HG03378 (cell line): Measurements from ENCODE around the gene FASLG.

Experiments used
- ATAC-seq: cut with Tn5 transposase; IDR thresholded peaks from one replicate; pipeline ENCODE4 v1.9.1; 2021; ENCODE audit warnings: mild to moderate bottlenecking, moderate library complexity; ENCODE audit not compliant: unreplicated experiment

Gene FASLG

GRCh38 chr1:172642970-172643369 lies 15.9 kb upstream of the FASLG start:
- ATAC-seq, result no peak

- ATAC-seq, result no peak
These were observed 12.2 kb upstream of the FASLG start for GRCh38 chr1:172646653-172647052.

DNA sequence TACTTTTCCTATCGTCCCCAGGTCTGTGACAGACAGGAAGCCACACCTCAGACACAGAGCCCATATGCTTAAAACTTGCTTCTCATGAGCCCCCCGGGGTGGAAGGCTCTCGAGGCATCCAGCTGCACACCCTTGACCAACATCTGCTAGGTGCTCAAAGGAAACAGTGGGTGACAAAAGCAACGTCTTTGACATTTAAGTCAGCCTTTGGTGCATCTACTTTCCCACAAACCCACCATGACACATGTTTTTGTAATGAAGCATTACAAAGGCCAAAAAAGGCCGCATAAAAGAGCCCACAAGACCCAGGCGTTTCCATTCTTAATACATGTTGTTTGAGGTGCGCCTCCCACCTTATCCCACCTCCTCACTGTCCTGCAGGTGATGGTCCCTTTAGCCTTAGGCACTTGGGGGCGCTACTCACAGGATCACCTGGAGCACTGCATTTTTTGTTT lies 11.8 kb upstream of the FASLG start:
- no peak for ATAC-seq

- no peak for ATAC-seq
These were observed 10.9 kb upstream of the FASLG start for GRCh38 chr1:172647987-172648386.

- no peak for ATAC-seq
These were observed 8.3 kb upstream of the FASLG start for GRCh38 chr1:172650474-172651193.

DNA sequence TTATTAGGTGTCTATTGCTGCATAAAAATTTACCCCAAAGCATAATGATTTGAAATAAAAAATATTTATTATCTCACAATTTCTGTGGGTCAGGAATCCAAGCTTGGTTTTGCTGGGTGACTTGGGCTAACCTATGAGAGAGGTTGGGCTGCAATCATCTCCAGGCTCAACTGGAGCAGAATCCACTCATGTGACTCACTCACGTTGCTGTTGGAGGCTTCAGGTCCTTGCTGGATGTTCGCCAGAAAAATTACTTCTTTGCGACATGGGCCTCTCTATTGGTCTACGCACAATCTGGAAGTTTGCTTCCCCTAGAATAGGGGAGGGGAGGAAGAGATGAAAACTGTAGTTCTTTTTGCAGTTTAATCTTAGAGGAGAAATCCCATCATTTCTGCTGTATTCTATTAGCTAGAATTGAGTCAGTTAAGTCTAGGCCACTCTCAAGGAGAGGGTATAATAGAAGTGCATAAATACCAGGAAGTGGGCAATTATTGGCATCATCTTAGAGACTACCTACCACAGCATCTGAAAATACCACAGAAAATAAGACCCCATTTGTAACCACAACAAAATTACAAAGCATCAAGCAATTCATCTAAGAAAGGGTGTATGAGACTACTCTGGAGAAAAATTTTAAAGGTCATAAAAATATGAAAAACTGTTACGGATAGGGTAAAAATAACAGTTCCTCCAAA lies 5.7 kb upstream of the FASLG start:
- ATAC-seq, result no peak

DNA sequence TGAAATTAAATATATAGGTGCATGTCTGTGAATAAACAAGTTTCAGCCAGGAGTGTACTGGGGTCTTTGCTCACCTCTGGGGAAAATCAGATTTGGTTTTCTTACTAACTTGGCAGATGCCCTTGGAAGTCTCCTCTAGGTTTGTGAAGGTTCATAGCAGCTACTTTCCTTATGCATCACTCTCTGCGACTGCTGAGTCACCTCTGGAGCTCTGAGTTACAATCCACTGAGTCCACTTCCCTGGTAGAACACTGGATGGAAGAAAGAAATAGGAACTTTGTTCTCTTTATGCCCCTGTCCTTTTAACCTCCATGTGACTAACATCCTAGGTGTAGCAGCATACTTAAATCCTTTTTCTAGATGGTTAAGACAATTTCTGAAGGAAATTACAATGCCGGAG lies 4.4 kb upstream of the FASLG start:
- ATAC-seq, result no peak

GRCh38 chr1:172656576-172656975 lies 2.3 kb upstream of the FASLG start:
- no peak for ATAC-seq

DNA sequence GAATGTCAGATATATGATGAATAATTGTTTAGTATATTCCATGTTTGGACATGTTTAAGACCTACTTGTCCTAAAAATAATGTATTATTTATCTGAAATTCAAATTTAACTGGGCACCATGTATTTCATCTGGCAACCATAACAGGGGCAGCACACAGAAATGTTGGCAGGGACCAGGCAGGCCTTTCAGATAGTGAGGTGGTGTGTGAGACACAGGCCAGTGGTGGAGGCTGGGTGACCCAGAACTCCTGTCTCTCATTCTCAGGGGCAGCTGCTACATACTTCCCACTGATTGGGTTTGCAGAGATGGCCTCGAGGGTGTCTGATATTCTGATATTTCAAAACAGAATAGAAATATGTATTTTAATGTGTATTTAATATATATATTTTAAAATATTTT lies 1.3 kb upstream of the FASLG start:
- no peak for ATAC-seq

DNA sequence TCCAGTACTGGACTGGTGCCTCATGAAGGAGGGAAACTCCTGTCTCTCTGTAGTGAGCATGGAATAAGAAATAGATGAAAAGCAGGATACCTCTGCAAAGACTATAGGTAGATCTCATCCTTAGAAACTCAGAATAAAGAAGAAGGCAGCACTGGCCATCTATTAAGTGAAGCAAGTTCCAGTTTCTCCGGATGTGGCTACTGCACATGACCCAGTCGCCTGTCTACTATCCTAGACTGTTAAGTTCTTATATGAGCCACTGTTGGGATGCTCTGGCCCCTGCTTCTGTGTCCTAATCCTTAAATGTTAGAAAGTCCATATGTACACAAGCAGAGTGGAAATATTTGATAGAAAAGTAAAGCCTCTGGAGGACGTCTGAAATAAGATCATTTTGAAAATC lies 2.2 kb downstream of the FASLG start:
- no peak for ATAC-seq

DNA sequence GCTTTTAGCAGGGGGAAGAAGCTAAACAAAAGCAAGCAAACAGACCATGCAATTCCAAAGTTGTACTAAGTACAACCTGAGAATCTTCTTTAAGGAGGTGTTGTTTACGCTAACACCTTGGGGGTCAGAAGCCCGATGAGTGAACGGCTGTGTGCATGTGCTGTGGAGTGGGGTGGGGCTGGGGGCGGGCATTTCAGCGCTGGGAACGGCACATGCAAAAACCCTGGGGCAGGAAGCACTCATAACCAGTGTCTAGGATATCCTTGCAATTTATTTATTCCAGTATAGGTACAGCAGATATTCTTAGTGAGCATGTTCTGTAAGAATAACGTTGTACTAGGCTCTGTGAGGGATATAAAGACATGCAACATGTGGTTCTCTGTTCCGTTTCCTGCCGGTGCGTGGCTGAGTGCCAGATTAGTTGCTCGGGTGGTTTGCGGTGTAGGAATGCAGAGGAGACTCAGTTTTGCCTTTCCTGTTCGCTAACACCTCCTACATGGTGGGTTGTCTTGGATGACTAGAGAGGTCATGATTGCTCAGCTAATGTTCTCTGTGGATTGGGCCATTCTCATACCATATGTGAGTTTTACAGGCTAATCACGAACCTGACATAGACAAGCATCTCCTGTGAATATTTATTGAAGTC lies 3.7 kb downstream of the FASLG start:
- peak; percentile 93 for ATAC-seq

- no peak for ATAC-seq
These were observed 4.8 kb downstream of the FASLG start for GRCh38 chr1:172663732-172664131.

GRCh38 chr1:172668097-172668496 lies 9.2 kb downstream of the FASLG start:
- ATAC-seq, result no peak

GRCh38 chr1:172669011-172669410 lies 10.1 kb downstream of the FASLG start:
- ATAC-seq, result no peak

GRCh38 chr1:172670316-172670715 lies 11.4 kb downstream of the FASLG start:
- ATAC-seq, result no peak

DNA sequence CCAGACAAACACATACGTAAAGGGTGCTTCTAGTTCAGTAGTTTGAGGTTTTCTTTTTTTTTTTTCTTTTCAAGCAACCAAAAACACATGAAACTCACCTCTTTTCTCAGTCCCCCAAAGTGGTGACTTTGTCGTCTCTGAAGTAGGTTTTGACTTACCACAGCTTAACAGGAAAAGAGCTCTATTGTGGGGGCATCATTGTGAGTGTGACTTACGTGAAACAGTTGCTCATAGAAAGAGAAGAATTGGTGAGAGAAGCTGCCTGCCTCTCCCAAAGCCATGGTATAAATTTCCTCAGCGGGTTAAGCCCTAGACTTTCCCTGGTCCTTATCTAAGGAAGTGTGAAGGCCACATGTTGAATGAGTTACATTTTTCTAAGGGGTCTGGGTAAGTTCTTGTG lies 11.9 kb downstream of the FASLG start:
- no peak for ATAC-seq

DNA sequence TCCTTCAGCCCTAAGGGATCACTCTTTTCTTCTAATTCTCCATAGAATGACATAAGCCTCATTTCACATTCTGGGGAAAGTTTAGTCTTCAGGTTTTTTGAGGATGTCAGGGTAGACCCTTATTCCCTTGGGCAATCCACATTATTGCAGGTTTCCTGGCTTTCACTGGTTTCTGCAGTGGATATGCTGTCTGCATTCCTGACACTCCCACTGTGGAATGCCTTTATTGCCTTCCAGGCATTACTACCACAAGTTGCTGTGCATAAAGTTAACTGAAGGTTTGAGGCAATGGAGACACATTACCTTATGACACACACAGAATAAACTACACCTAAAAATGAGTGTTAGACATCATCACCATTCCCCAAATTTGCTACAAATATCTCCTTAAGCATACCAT lies 12.7 kb downstream of the FASLG start:
- ATAC-seq, result no peak

DNA sequence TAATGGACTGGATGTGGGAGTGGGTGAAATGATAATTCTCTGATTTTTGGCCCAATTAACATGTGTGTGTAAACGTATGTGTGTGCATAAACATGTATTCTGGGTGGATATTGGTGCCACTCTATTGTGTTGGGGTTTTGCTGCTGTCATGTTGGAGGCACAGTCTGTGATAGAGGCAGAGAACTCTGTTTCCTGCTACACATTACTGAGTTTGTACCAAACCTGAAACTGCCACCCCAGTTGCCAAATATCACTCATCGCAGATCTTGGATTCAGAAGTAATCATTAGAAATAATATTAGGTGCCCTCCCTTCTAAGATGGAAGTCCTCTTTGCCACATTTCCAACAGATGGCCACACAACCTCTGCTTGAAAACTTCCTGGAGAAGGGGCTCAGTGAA lies 13.8 kb downstream of the FASLG start:
- no peak for ATAC-seq

- ATAC-seq, result no peak
These were observed 14.9 kb downstream of the FASLG start for GRCh38 chr1:172673761-172674160.

- no peak for ATAC-seq
These were observed 16.1 kb downstream of the FASLG start for GRCh38 chr1:172674831-172675613.
